ENCODE results near the gene FANCD2. TPM values are rescaled to one million over a fixed set of nuclear protein-coding genes. Genes with fewer than 3 reads are reported as not detected.
"Not testable (repeated sequence)": the region's sequence is repeated elsewhere in the genome, so short reads cannot be mapped to it uniquely, and the experiment has no call there.

The FANCD2 gene
- total RNA-seq, 1 donor from 2014 or later, result 38.0 TPM

DNA sequence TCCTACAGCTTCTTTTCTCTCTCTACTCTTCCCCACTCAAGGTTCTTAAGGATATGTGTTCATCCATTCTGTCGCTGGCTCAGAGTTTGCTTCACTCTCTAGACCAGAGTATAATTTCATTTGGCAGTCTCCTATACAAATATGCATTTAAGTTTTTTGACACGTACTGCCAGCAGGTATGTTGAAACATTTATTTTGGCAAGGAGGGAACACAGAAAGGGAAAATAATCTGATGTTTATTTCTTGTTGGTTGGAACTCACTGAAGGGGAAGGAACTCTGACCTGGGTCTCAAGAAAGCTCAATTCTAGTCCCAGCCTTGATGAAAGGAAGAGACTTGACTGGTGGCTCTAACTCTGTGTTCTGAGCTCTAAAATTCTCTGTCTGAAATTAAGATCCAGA is 21.6 kb downstream of the FANCD2 start:
- H3K4me1 Mint-ChIP-seq (ENCODE audit: unreplicated experiment), result no peaks in the 10 kb centered on the region
- TF ChIP-seq, protein P1, sequence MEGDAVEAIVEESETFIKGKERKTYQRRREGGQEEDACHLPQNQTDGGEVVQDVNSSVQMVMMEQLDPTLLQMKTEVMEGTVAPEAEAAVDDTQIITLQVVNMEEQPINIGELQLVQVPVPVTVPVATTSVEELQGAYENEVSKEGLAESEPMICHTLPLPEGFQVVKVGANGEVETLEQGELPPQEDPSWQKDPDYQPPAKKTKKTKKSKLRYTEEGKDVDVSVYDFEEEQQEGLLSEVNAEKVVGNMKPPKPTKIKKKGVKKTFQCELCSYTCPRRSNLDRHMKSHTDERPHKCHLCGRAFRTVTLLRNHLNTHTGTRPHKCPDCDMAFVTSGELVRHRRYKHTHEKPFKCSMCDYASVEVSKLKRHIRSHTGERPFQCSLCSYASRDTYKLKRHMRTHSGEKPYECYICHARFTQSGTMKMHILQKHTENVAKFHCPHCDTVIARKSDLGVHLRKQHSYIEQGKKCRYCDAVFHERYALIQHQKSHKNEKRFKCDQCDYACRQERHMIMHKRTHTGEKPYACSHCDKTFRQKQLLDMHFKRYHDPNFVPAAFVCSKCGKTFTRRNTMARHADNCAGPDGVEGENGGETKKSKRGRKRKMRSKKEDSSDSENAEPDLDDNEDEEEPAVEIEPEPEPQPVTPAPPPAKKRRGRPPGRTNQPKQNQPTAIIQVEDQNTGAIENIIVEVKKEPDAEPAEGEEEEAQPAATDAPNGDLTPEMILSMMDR (conservative IDR thresholded peaks at IDR 0.05), result no peak
- peaks cover 19% of the 10 kb centered on the region for H3K36me3 Mint-ChIP-seq
- peaks cover 3% of the 10 kb centered on the region for H3K27me3 Mint-ChIP-seq
- DNase-seq (ENCODE audit: extremely low spot score, unreplicated experiment), result no peak
- H3K9me3 Mint-ChIP-seq, result no peaks in the 10 kb centered on the region
- H3K27ac Mint-ChIP-seq, result no peak overlapping the region
- H3K4me3 Mint-ChIP-seq, result no peak overlapping the region

DNA sequence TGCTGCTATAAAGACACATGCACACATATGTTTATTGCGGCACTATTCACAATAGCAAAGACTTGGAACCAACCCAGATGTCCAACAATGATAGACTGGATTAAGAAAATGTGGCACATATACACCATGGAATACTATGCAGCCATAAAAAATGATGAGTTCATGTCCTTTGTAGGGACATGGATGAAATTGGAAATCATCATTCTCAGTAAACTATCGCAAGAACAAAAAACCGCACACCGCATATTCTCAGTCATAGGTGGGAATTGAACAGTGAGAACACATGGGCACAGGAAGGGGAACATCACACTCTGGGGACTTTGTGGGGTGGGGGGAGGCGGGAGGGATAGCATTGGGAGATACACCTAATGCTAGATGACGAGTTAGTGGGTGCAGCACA is 26.8 kb downstream of the FANCD2 start:
- H3K9me3 Mint-ChIP-seq; H3K27me3 Mint-ChIP-seq; H3K27ac Mint-ChIP-seq; H3K4me1 Mint-ChIP-seq (ENCODE audit: unreplicated experiment); H3K4me3 Mint-ChIP-seq; DNase-seq (ENCODE audit: extremely low spot score, unreplicated experiment): not testable (repeated sequence)
- H3K36me3 Mint-ChIP-seq, result peaks cover 19% of the 10 kb centered on the region

DNA sequence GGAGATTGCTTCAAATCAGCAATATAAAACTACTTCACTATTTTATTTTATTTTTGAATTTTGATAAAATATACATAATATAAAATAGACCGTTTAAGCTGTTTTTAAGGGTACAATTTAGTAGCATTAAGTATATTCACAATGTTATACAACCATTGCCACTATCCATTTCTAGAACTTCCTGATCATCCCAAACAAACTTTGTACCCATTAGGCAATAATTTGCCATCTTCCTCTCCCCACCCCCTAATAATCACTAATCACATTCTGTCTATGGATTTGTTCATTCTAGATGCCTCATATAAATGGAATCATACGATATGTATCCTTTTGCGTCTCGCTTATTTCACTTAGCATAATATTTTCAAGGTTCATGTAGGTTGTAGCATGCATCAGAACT is 28.9 kb downstream of the FANCD2 start:
- H3K27ac Mint-ChIP-seq, result no peak overlapping the region
- TF ChIP-seq, protein P1 (conservative IDR thresholded peaks at IDR 0.05), result no peak
- H3K27me3 Mint-ChIP-seq, result no peaks in the 10 kb centered on the region
- no peak overlapping the region for H3K4me3 Mint-ChIP-seq
- H3K36me3 Mint-ChIP-seq, result peaks cover 13% of the 10 kb centered on the region
- no peaks in the 10 kb centered on the region for H3K4me1 Mint-ChIP-seq (ENCODE audit: unreplicated experiment)
- no peak for DNase-seq (ENCODE audit: extremely low spot score, unreplicated experiment)
- no peaks in the 10 kb centered on the region for H3K9me3 Mint-ChIP-seq

DNA sequence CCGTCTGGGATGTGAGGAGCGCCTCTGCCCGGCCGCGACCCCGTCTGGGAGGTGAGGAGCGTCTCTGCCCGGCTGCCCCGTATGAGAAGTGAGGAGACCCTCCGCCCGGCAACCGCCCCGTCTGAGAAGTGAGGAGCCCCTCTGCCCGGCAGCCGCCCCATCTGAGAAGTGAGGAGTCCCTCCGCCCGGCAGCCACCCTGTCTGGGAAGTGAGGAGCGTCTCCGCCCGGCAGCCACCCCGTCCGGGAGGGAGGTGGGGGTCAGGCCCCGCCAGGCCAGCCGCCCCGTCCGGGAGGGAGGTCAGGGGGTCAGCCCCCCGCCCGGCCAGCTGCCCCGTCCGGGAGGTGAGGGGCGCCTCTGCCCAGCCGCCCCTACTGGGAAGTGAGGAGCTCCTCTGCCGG is 43.8 kb downstream of the FANCD2 start:
- not testable (repeated sequence) for H3K27ac Mint-ChIP-seq; H3K9me3 Mint-ChIP-seq; H3K4me1 Mint-ChIP-seq (ENCODE audit: unreplicated experiment); H3K4me3 Mint-ChIP-seq; DNase-seq (ENCODE audit: extremely low spot score, unreplicated experiment); H3K27me3 Mint-ChIP-seq
- H3K36me3 Mint-ChIP-seq, result peaks cover 28% of the 10 kb centered on the region

DNA sequence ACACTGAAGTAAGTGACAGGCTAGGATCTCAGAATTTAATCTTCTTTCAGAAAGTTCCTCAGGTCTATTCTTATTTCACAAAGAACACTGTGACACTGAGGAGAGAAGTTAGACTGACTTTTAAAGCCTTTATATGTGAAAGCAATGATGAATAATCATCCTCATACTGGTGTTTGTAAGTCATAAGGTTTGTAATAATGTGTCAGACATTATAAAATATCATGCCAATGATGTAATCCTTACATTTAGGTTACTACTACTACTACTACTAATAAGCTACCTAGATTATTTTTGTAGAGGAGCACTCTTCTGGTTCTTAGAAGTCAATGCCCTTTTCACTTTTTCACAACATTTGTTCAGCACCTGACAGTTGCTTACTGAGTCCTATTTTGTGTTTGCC is 48.4 kb downstream of the FANCD2 start:
- Mint-ChIP-seq H3K4me3 (no peak overlapping the region), H3K36me3 (peaks cover 5% of the 10 kb centered on the region), H3K27me3 (no peaks in the 10 kb centered on the region), H3K27ac (no peak overlapping the region), H3K9me3 (no peaks in the 10 kb centered on the region), H3K4me1 (ENCODE audit: unreplicated experiment) (no peaks in the 10 kb centered on the region)
- DNase-seq (ENCODE audit: extremely low spot score, unreplicated experiment), result no peak
- TF ChIP-seq, protein P1 (conservative IDR thresholded peaks at IDR 0.05), result no peak

DNA sequence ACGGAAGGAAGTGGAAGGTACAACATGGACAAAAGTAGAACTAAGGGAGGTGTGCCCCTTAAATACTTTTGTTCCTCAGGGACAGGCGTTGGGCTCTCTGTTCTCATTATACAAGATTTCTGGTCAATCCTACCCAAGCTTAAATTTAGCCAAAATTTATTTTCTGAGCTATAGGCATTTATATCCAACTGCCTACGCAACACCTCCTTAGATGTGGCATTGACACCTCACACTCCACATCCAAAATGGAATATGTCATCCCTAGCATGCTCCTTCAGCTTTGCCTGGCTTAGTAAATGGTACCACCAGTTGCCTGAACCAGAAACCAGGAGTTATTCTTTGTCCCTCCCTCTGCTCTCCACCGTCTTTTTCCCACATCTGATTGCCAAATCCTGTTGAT is 55.6 kb downstream of the FANCD2 start:
- DNase-seq (ENCODE audit: extremely low spot score, unreplicated experiment), result no peak
- no peak overlapping the region for H3K27ac Mint-ChIP-seq
- no peaks in the 10 kb centered on the region for H3K4me1 Mint-ChIP-seq (ENCODE audit: unreplicated experiment)
- H3K4me3 Mint-ChIP-seq, result no peak overlapping the region
- H3K9me3 Mint-ChIP-seq, result no peaks in the 10 kb centered on the region
- peaks cover 9% of the 10 kb centered on the region for H3K36me3 Mint-ChIP-seq
- H3K27me3 Mint-ChIP-seq, result no peaks in the 10 kb centered on the region
- TF ChIP-seq, protein P1 (conservative IDR thresholded peaks at IDR 0.05), result no peak

DNA sequence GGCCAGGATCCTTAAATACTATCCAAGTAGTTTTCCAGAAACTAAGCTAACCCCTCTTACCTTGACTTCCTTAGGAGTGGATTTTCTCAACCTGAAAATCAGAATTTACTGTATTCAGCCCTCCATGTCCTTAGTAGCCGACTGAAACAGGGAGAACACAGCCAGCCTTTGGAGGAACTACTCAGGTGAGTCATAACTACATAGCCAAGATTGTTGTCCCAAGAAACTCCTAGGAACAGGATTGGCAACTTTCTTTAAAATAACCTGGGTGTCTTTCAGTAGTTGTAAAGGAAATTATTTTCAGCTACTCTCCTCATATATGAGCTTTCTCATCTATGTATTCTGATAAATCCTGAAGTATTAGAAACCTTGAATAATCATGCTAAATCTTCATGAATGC is 59.5 kb downstream of the FANCD2 start:
- DNase-seq (ENCODE audit: extremely low spot score, unreplicated experiment), result no peak
- Mint-ChIP-seq H3K4me3 (peak overlapping the region; percentile 61), H3K4me1 (ENCODE audit: unreplicated experiment) (no peaks in the 10 kb centered on the region), H3K27me3 (no peaks in the 10 kb centered on the region), H3K9me3 (no peaks in the 10 kb centered on the region), H3K27ac (peak overlapping the region; percentile 92), H3K36me3 (peaks cover 13% of the 10 kb centered on the region)
- TF ChIP-seq, protein P1 (conservative IDR thresholded peaks at IDR 0.05), result no peak
